Daoy (cell line): ENCODE data around the gene ACOT12. TPM values are rescaled to one million over a fixed set of nuclear protein-coding genes. Genes with fewer than 3 reads are reported as not detected.
"Not testable (repeated sequence)": the region's sequence is repeated elsewhere in the genome, so short reads cannot be mapped to it uniquely, and the experiment has no call there.

ENCODE experiments used
- DNase-seq: peaks from one replicate; pipeline ENCODE4 v3.0.0-alpha.2; 2015; ENCODE audit warnings: low read depth
- total RNA-seq: library from RNA; depleted of rRNA; stranded (reverse); fragments of >200 nt; shearing (Covaris generic); gene quantifications from 2 replicates; pipeline ENCODE4 v1.2.3, GENCODE V29; 2014

ACOT12 gene
- total RNA-seq, 1 experiment from 2014 or later = not detected

- no peak for DNase-seq
These were observed 49.2 kb downstream of the ACOT12 start for GRCh38 chr5:81344736-81345135.

GRCh38 chr5:81338213-81338612 lies 55.7 kb downstream of the ACOT12 start:
- not testable (repeated sequence) for DNase-seq

GRCh38 chr5:81337803-81338202 lies 56.1 kb downstream of the ACOT12 start:
- no peak for DNase-seq

- DNase-seq = no peak
These were observed 57.4 kb downstream of the ACOT12 start for GRCh38 chr5:81336556-81336955.

GRCh38 chr5:81335946-81336345 lies 58.0 kb downstream of the ACOT12 start:
- no peak for DNase-seq

- DNase-seq = no peak
These were observed 59.5 kb downstream of the ACOT12 start for GRCh38 chr5:81334304-81335061.

GRCh38 chr5:81326554-81326953 lies 67.4 kb downstream of the ACOT12 start:
- DNase-seq = no peak

GRCh38 chr5:81317536-81317935 lies 76.4 kb downstream of the ACOT12 start:
- DNase-seq = no peak

GRCh38 chr5:81316571-81316970 lies 77.4 kb downstream of the ACOT12 start:
- no peak for DNase-seq

GRCh38 chr5:81315830-81316229 lies 78.1 kb downstream of the ACOT12 start:
- DNase-seq = no peak

GRCh38 chr5:81315336-81315735 lies 78.6 kb downstream of the ACOT12 start:
- DNase-seq = no peak

- DNase-seq = no peak
These were observed 79.4 kb downstream of the ACOT12 start for GRCh38 chr5:81314581-81314980.

- no peak for DNase-seq
These were observed 80.2 kb downstream of the ACOT12 start for GRCh38 chr5:81313686-81314085.

- DNase-seq = no peak
These were observed 80.7 kb downstream of the ACOT12 start for GRCh38 chr5:81313278-81313677.

GRCh38 chr5:81310402-81311063 lies 83.4 kb downstream of the ACOT12 start:
- no peak for DNase-seq

- no peak for DNase-seq
These were observed 85.1 kb downstream of the ACOT12 start for GRCh38 chr5:81308836-81309235.

GRCh38 chr5:81305785-81306184 lies 88.1 kb downstream of the ACOT12 start:
- DNase-seq = no peak

GRCh38 chr5:81303563-81303962 lies 90.4 kb downstream of the ACOT12 start:
- DNase-seq = peak; percentile 23

GRCh38 chr5:81302596-81302995 lies 91.3 kb downstream of the ACOT12 start:
- no peak for DNase-seq

- DNase-seq = peak; percentile 98
These were observed 92.5 kb downstream of the ACOT12 start, which contains the start of gene ZCCHC9 for GRCh38 chr5:81301271-81302015. Gene ZCCHC9 (plus strand): TSS chr5:81301587. CDS start chr5:81304758, 3,171 bp downstream.

GRCh38 chr5:81300921-81301270 lies 93.0 kb downstream of the ACOT12 start:
- DNase-seq = no peak

- DNase-seq = no peak
These were observed 96.4 kb downstream of the ACOT12 start for GRCh38 chr5:81297531-81297930.

- not testable (repeated sequence) for DNase-seq
These were observed 99.9 kb downstream of the ACOT12 start for GRCh38 chr5:81294021-81294420.
